ENCODE data around the gene SLC26A4. TPM values are rescaled to one million over a fixed set of nuclear protein-coding genes. Genes with fewer than 3 reads are reported as not detected.

The SLC26A4 gene
- total RNA-seq, 4 donors from 2014 or later = 0.65 to 2.2 (median 0.98) TPM

GRCh38 chr7:107692501-107692900 is 31.9 kb downstream of the SLC26A4 start:
- DNase-seq (ENCODE audit: low spot score) (no peak), ATAC-seq (ENCODE audit: low FRiP score) (no peak)
- no peak for TF ChIP-seq CTCF (IDR thresholded peaks at IDR 0.05)

- DNase-seq (ENCODE audit: low spot score) (no peak), ATAC-seq (ENCODE audit: low FRiP score) (no peak)
- no peak for TF ChIP-seq CTCF (IDR thresholded peaks at IDR 0.05)
Measured at GRCh38 chr7:107693396-107693795, 32.8 kb downstream of the SLC26A4 start.

- no peak for ATAC-seq (ENCODE audit: low FRiP score)
- TF ChIP-seq CTCF (IDR thresholded peaks at IDR 0.05) = no peak
- DNase-seq (ENCODE audit: low spot score) = no peak
Measured at GRCh38 chr7:107694386-107694785, 33.8 kb downstream of the SLC26A4 start.

- TF ChIP-seq CTCF (IDR thresholded peaks at IDR 0.05) = no peak
- ATAC-seq (ENCODE audit: low FRiP score) (no peak), DNase-seq (ENCODE audit: low spot score) (no peak)
Measured at GRCh38 chr7:107696330-107696946, 35.8 kb downstream of the SLC26A4 start.

- TF ChIP-seq CTCF (IDR thresholded peaks at IDR 0.05) = no peak
- DNase-seq (ENCODE audit: low spot score) = no peak
- no peak for ATAC-seq (ENCODE audit: low FRiP score)
Measured at GRCh38 chr7:107697321-107698049, 36.9 kb downstream of the SLC26A4 start.

- no peak for TF ChIP-seq CTCF (IDR thresholded peaks at IDR 0.05)
- DNase-seq (ENCODE audit: low spot score) (no peak), ATAC-seq (ENCODE audit: low FRiP score) (peak; percentile 80)
Measured at GRCh38 chr7:107700570-107700969, 39.9 kb downstream of the SLC26A4 start.

- TF ChIP-seq CTCF (IDR thresholded peaks at IDR 0.05) = no peak
Measured at GRCh38 chr7:107701191-107701590, 40.6 kb downstream of the SLC26A4 start.

More at GRCh38 chr7:107701191-107701590, 40.6 kb downstream of the SLC26A4 start:
- no peak for ATAC-seq (ENCODE audit: low FRiP score)
- no peak for DNase-seq (ENCODE audit: low spot score)

Measured in omental fat pad (tissue), 4 donors.